Panc1 (cell line): ENCODE results near the gene GFM1.

Experiments
- POLR2AphosphoS5 ChIP-seq: IDR thresholded peaks from 2 replicates; pipeline ENCODE4 v1.6.1; 2012; ENCODE audit warnings: mild to moderate bottlenecking, low read depth, low read length, moderate library complexity
- TF ChIP-seq, protein P1 (sequence below): fragments of 450-650 bp; IDR thresholded peaks from 2 replicates; pipeline ENCODE4 v1.5.1; 2017; ENCODE audit warnings: mild to moderate bottlenecking

DNA sequence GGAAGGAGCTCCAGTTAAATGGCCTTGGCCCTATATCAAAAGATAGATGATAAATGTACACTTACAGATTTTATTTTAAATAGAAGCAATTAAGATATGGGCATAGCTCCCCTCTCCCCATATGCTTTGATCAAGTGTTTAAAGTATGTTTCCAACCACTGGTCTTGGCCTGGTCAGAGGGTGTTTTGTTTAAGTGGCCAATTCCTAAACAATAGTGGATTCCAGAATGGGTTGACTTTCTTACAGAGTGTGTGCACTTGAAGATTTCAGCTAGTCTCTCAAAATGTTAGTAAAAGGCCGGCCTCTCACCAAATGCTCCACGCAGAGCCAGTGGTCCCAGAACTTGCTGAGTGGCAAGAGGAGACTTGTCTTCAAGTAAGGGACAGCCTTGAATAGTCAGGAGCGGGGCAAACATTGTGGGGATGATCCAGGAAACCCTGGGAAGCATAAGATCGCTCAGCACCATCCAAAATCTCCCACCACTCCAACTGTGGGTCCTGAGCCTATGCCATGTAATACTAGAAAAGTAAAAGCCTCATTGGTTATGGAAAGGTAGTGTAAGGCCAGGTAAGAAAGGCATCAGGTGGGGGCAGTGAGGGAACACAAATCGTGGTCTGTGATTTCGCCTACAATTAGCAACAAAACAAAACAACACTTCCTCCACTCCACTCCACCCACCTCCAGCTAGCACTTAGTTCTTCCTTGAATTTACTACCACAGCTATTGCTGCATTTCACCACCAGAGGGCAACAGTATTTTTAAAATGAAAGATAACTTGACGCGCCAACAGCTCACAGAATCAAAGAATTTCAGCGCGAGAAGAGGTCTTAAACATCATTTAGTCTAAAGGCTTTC lies 83.1 kb downstream of the GFM1 start:
- TF ChIP-seq, protein P1, sequence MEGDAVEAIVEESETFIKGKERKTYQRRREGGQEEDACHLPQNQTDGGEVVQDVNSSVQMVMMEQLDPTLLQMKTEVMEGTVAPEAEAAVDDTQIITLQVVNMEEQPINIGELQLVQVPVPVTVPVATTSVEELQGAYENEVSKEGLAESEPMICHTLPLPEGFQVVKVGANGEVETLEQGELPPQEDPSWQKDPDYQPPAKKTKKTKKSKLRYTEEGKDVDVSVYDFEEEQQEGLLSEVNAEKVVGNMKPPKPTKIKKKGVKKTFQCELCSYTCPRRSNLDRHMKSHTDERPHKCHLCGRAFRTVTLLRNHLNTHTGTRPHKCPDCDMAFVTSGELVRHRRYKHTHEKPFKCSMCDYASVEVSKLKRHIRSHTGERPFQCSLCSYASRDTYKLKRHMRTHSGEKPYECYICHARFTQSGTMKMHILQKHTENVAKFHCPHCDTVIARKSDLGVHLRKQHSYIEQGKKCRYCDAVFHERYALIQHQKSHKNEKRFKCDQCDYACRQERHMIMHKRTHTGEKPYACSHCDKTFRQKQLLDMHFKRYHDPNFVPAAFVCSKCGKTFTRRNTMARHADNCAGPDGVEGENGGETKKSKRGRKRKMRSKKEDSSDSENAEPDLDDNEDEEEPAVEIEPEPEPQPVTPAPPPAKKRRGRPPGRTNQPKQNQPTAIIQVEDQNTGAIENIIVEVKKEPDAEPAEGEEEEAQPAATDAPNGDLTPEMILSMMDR, result peak; percentile 89
- no peak for TF ChIP-seq POLR2AphosphoS5
